Inflammatory macrophage treated with lipopolysaccharide for 1 hour (primary cell): ENCODE data around the gene EGFL7.
A peak's percentile ranks its signal among the peaks of the same experiment; 100 is the strongest.

ENCODE experiments used
- DNase-seq, 2 donors: peaks; one replicate each; pipeline ENCODE4 v3.0.0-alpha.2; 2020 to 2022

EGFL7 gene

GRCh38 chr9:136662656-136663581 is at the start of gene EGFL7:
Gene EGFL7 (plus strand): TSS chr9:136662916. CDS start chr9:136668283, 5,367 bp downstream.
- no peak for DNase-seq

GRCh38 chr9:136613824-136614371 is 48.8 kb upstream of the EGFL7 start:
- no peak for DNase-seq

- DNase-seq = peak; percentile 29 to 37
Measured at GRCh38 chr9:136614372-136614922, 48.3 kb upstream of the EGFL7 start.

- DNase-seq = no peak
Measured at GRCh38 chr9:136614967-136615623, 47.6 kb upstream of the EGFL7 start.

GRCh38 chr9:136615631-136616306 is 46.9 kb upstream of the EGFL7 start:
- peak in 1 of 2 donors; percentile 36 for DNase-seq

- DNase-seq = no peak
Measured at GRCh38 chr9:136616307-136616635, 46.4 kb upstream of the EGFL7 start.

GRCh38 chr9:136616948-136617695 is 45.6 kb upstream of the EGFL7 start:
- no peak for DNase-seq

GRCh38 chr9:136617746-136618579 is 44.8 kb upstream of the EGFL7 start:
- no peak for DNase-seq

GRCh38 chr9:136618580-136619547 is 43.9 kb upstream of the EGFL7 start:
- DNase-seq = peak; percentile 27 to 55

- DNase-seq = peak; percentile 70 to 73
Measured at GRCh38 chr9:136619742-136620440, 42.8 kb upstream of the EGFL7 start.

GRCh38 chr9:136620441-136621018 is 42.2 kb upstream of the EGFL7 start:
- no peak for DNase-seq

GRCh38 chr9:136621019-136621733 is 41.5 kb upstream of the EGFL7 start:
- no peak for DNase-seq

- DNase-seq = no peak
Measured at GRCh38 chr9:136621734-136622093, 41.0 kb upstream of the EGFL7 start.

- DNase-seq = no peak
Measured at GRCh38 chr9:136622538-136622948, 40.2 kb upstream of the EGFL7 start.

GRCh38 chr9:136623016-136623841 is 39.5 kb upstream of the EGFL7 start:
- no peak for DNase-seq

- DNase-seq = no peak
Measured at GRCh38 chr9:136623842-136624183, 38.9 kb upstream of the EGFL7 start.

- no peak for DNase-seq
Measured at GRCh38 chr9:136624184-136624951, 38.3 kb upstream of the EGFL7 start.
